ENCODE measurements around the gene TRAT1. TPM values are rescaled to one million over a fixed set of nuclear protein-coding genes. Genes with fewer than 3 reads are reported as not detected.
"Not testable (repeated sequence)": the region's sequence is repeated elsewhere in the genome, so short reads cannot be mapped to it uniquely, and the experiment has no call there.

TRAT1 gene
- total RNA-seq, 5 donors from 2014 or later (not counting 1 experiment from before 2014, with no cell fraction given) = 91.3 to 146 (median 113) TPM

GRCh38 chr3:108804966-108805365 is 17.6 kb upstream of the TRAT1 start:
- Histone ChIP-seq H3K27ac (ENCODE audit: low read length) (no peak overlapping the region), H3K4me3 (ENCODE audit: control insufficient read depth in 1 of 2, extremely low read depth in 1 of 2, low read length in 1 of 2) (no peak overlapping the region), H3K4me1 (ENCODE audit: control insufficient read depth in 1 of 2, extremely low read depth in 1 of 2, insufficient read depth in 2 of 2, low read length in 2 of 2) (peaks cover 11 to 15% of the 10 kb centered on the region in 2 experiments), H3K36me3 (ENCODE audit: control insufficient read depth in 2 of 2, extremely low read depth in 1 of 2, insufficient read depth in 1 of 2, low read length in 1 of 2) (no peaks in the 10 kb centered on the region), H3K27me3 (replicated peaks in 1 of 2; ENCODE audit: control insufficient read depth in 2 of 2, extremely low read depth in 1 of 2, insufficient read depth in 2 of 2, low read length in 1 of 2) (no peaks in the 10 kb centered on the region), H3K9me3 (no peaks in the 10 kb centered on the region)
- WGBS (ENCODE audit: insufficient coverage) = 90% methylated on average over 1 of the region's 4 CpGs
- H3K27ac Mint-ChIP-seq = peak overlapping the region; percentile 81 to 88
- ChIA-PET POLR2A (interaction anchor here in 1 of 2 donors (0.6 kb wide), 1 partner anchor 91 kb away, joined by 7 read pairs; no protein-coding TSS in a partner anchor), CTCF (no interaction called here)
- H3K27me3 Mint-ChIP-seq = no peaks in the 10 kb centered on the region
- H3K4me3 Mint-ChIP-seq = peak overlapping the region in 1 of 3 donors; percentile 27
- DNase-seq = no peak
- peaks cover 22 to 31% (median 26%) of the 10 kb centered on the region in 3 donors for H3K4me1 Mint-ChIP-seq
- ATAC-seq (replicated peaks in 1 of 4) = no peak
- H3K36me3 Mint-ChIP-seq = peaks cover 6% of the 10 kb centered on the region
- H3K9me3 Mint-ChIP-seq = peaks cover 6 to 16% (median 12%) of the 10 kb centered on the region in 3 donors

GRCh38 chr3:108806316-108806715 is 16.3 kb upstream of the TRAT1 start:
- peak overlapping the region; percentile 81 to 88 for H3K27ac Mint-ChIP-seq
- H3K27ac ChIP-seq (ENCODE audit: low read length) = peak overlapping the region; percentile 82
- peak in 28 of 35 experiments; percentile 7 to 80 (median 46) for DNase-seq

GRCh38 chr3:108818404-108818803 is 4.2 kb upstream of the TRAT1 start:
- peak overlapping the region in 1 of 3 donors; percentile 18 for H3K4me3 Mint-ChIP-seq
- H3K27me3 Mint-ChIP-seq = no peaks in the 10 kb centered on the region
- H3K9me3 ChIP-seq = no peaks in the 10 kb centered on the region
- H3K4me1 ChIP-seq (ENCODE audit: control insufficient read depth in 1 of 2, extremely low read depth in 1 of 2, insufficient read depth in 2 of 2, low read length in 2 of 2) = peaks cover 14 to 21% of the 10 kb centered on the region in 2 experiments
- H3K4me1 Mint-ChIP-seq = peaks cover 30 to 35% (median 33%) of the 10 kb centered on the region in 3 donors
- ChIA-PET POLR2A (interaction anchor here in 1 of 2 donors (0.6 to 0.8 kb wide), 2 partner anchors 22 to 97 kb away, joined by 3 to 9 read pairs; no protein-coding TSS in a partner anchor), CTCF (interaction anchor here (0.6 to 2.8 kb wide), 44 partner anchors 9 to 1172 kb away, joined by 3 to 16 read pairs (median 3); partner anchors contain the start of genes CIP2A (in 1 of the 2), DZIP3 (in 1 of the 2) and RETNLB (in 1 of the 2))
- WGBS (ENCODE audit: insufficient coverage) = 5% methylated on average over 2 of the region's 2 CpGs
- H3K27ac ChIP-seq (ENCODE audit: low read length) = peak overlapping the region; percentile 40
- no peaks in the 10 kb centered on the region for H3K27me3 ChIP-seq (replicated peaks in 1 of 2; ENCODE audit: control insufficient read depth in 2 of 2, extremely low read depth in 1 of 2, insufficient read depth in 2 of 2, low read length in 1 of 2)
- DNase-seq (peak in 33 of 35 experiments; percentile 28 to 80 (median 57)), ATAC-seq (replicated peaks in 1 of 4) (peak; percentile 76 to 92 (median 88))
- no peak overlapping the region for H3K4me3 ChIP-seq (ENCODE audit: control insufficient read depth in 1 of 2, extremely low read depth in 1 of 2, low read length in 1 of 2)
- H3K9me3 Mint-ChIP-seq = no peaks in the 10 kb centered on the region
- peaks cover 9% of the 10 kb centered on the region for H3K36me3 Mint-ChIP-seq
- H3K36me3 ChIP-seq (ENCODE audit: control insufficient read depth in 2 of 2, extremely low read depth in 1 of 2, insufficient read depth in 1 of 2, low read length in 1 of 2) = no peaks in the 10 kb centered on the region
- H3K27ac Mint-ChIP-seq = peak overlapping the region; percentile 71 to 86

More at GRCh38 chr3:108806316-108806715, 16.3 kb upstream of the TRAT1 start:
- Histone ChIP-seq H3K4me1 (ENCODE audit: control insufficient read depth in 1 of 2, extremely low read depth in 1 of 2, insufficient read depth in 2 of 2, low read length in 2 of 2) (peaks cover 11 to 15% of the 10 kb centered on the region in 2 experiments), H3K36me3 (ENCODE audit: control insufficient read depth in 2 of 2, extremely low read depth in 1 of 2, insufficient read depth in 1 of 2, low read length in 1 of 2) (no peaks in the 10 kb centered on the region), H3K4me3 (ENCODE audit: control insufficient read depth in 1 of 2, extremely low read depth in 1 of 2, low read length in 1 of 2) (no peak overlapping the region), H3K27me3 (replicated peaks in 1 of 2; ENCODE audit: control insufficient read depth in 2 of 2, extremely low read depth in 1 of 2, insufficient read depth in 2 of 2, low read length in 1 of 2) (no peaks in the 10 kb centered on the region), H3K9me3 (no peaks in the 10 kb centered on the region)
- H3K4me1 Mint-ChIP-seq = peaks cover 22 to 31% (median 26%) of the 10 kb centered on the region in 3 donors
- ChIA-PET POLR2A (interaction anchor here in 1 of 2 donors (0.9 to 1.2 kb wide), 5 partner anchors 17 to 682 kb away, joined by 3 to 6 read pairs (median 4); no protein-coding TSS in a partner anchor), CTCF (interaction anchor here in 1 of 2 donors (1.0 to 1.9 kb wide), 4 partner anchors 12 to 329 kb away, joined by 3 to 12 read pairs (median 7); partner anchors contain the start of gene TRAT1)
- peaks cover 6 to 16% (median 12%) of the 10 kb centered on the region in 3 donors for H3K9me3 Mint-ChIP-seq
- no CpG with 5 or more reads among the region's 4 CpGs for whole genome bisulfite sequencing (ENCODE audit: insufficient coverage)
- H3K4me3 Mint-ChIP-seq = peak overlapping the region; percentile 1 to 55 (median 50)
- no peaks in the 10 kb centered on the region for H3K27me3 Mint-ChIP-seq
- peak; percentile 87 to 96 (median 94) for ATAC-seq (replicated peaks in 1 of 4)
- H3K36me3 Mint-ChIP-seq = peaks cover 6% of the 10 kb centered on the region

GRCh38 chr3:108820586-108820985 is 2.0 kb upstream of the TRAT1 start:
- 44% methylated on average over 1 of the region's 1 CpG for WGBS (ENCODE audit: insufficient coverage)
- ATAC-seq (replicated peaks in 1 of 4) = peak in 2 of 4 experiments; percentile 36 to 44

GRCh38 chr3:108823227-108823626 is 641 bp downstream of the TRAT1 start:
- POLR2A ChIA-PET = interaction anchor here in 1 of 2 donors (0.9 to 1.3 kb wide), 2 partner anchors 17 to 234 kb away, joined by 3 to 7 read pairs; partner anchors contain the start of genes CIP2A and DZIP3
- peaks cover 24% of the 10 kb centered on the region for H3K36me3 Mint-ChIP-seq
- peaks cover 14 to 32% of the 10 kb centered on the region in 2 experiments for H3K4me1 ChIP-seq (ENCODE audit: control insufficient read depth in 1 of 2, extremely low read depth in 1 of 2, insufficient read depth in 2 of 2, low read length in 2 of 2)

More at GRCh38 chr3:108820586-108820985, 2.0 kb upstream of the TRAT1 start:
- Histone ChIP-seq H3K4me1 (ENCODE audit: control insufficient read depth in 1 of 2, extremely low read depth in 1 of 2, insufficient read depth in 2 of 2, low read length in 2 of 2) (peaks cover 14 to 23% of the 10 kb centered on the region in 2 experiments), H3K4me3 (ENCODE audit: control insufficient read depth in 1 of 2, extremely low read depth in 1 of 2, low read length in 1 of 2) (no peak overlapping the region), H3K9me3 (no peaks in the 10 kb centered on the region), H3K36me3 (ENCODE audit: control insufficient read depth in 2 of 2, extremely low read depth in 1 of 2, insufficient read depth in 1 of 2, low read length in 1 of 2) (no peaks in the 10 kb centered on the region), H3K27ac (ENCODE audit: low read length) (peak overlapping the region; percentile 78), H3K27me3 (replicated peaks in 1 of 2; ENCODE audit: control insufficient read depth in 2 of 2, extremely low read depth in 1 of 2, insufficient read depth in 2 of 2, low read length in 1 of 2) (no peaks in the 10 kb centered on the region)
- peak in 2 of 35 experiments; percentile 16 to 36 for DNase-seq
- CTCF ChIA-PET = interaction anchor here (0.9 to 4.0 kb wide), 10 partner anchors 14 to 331 kb away, joined by 3 to 17 read pairs (median 5); partner anchors contain the start of genes CIP2A (in 1 of the 2) and DZIP3 (in 1 of the 2)
- Mint-ChIP-seq H3K4me3 (peak overlapping the region; percentile 70 to 81 (median 80)), H3K27me3 (no peaks in the 10 kb centered on the region), H3K36me3 (peaks cover 16% of the 10 kb centered on the region), H3K27ac (peak overlapping the region; percentile 96 to 97), H3K4me1 (peaks cover 35 to 45% (median 43%) of the 10 kb centered on the region in 3 donors), H3K9me3 (no peaks in the 10 kb centered on the region)
- POLR2A ChIA-PET = interaction anchor here (0.5 to 1.1 kb wide), 4 partner anchors 14 to 1028 kb away, joined by 3 to 5 read pairs (median 3); no protein-coding TSS in a partner anchor

GRCh38 chr3:108823803-108824202 is 1.2 kb downstream of the TRAT1 start:
- Histone ChIP-seq H3K27ac (ENCODE audit: low read length) (peak overlapping the region; percentile 78), H3K4me1 (ENCODE audit: control insufficient read depth in 1 of 2, extremely low read depth in 1 of 2, insufficient read depth in 2 of 2, low read length in 2 of 2) (peaks cover 10 to 36% of the 10 kb centered on the region in 2 experiments), H3K4me3 (ENCODE audit: control insufficient read depth in 1 of 2, extremely low read depth in 1 of 2, low read length in 1 of 2) (peak overlapping the region; percentile 61 to 78)
- H3K4me3 Mint-ChIP-seq = peak overlapping the region; percentile 81 to 89 (median 88)
- H3K27me3 Mint-ChIP-seq; H3K9me3 Mint-ChIP-seq; H3K27me3 ChIP-seq (replicated peaks in 1 of 2; ENCODE audit: control insufficient read depth in 2 of 2, extremely low read depth in 1 of 2, insufficient read depth in 2 of 2, low read length in 1 of 2); ATAC-seq (replicated peaks in 1 of 4); H3K36me3 ChIP-seq (ENCODE audit: control insufficient read depth in 2 of 2, extremely low read depth in 1 of 2, insufficient read depth in 1 of 2, low read length in 1 of 2); H3K9me3 ChIP-seq; DNase-seq: not testable (repeated sequence)
- WGBS (ENCODE audit: insufficient coverage) = 0% methylated on average over 4 of the region's 10 CpGs
- peaks cover 44 to 69% (median 61%) of the 10 kb centered on the region in 3 donors for H3K4me1 Mint-ChIP-seq
- ChIA-PET POLR2A (interaction anchor here (1.0 to 1.3 kb wide), 3 partner anchors 10 to 234 kb away, joined by 4 to 8 read pairs (median 7); partner anchors contain the start of genes CIP2A (in 1 of the 2) and DZIP3 (in 1 of the 2)), CTCF (interaction anchor here (0.7 to 4.0 kb wide), 5 partner anchors 8 to 764 kb away, joined by 3 to 17 read pairs (median 4); no protein-coding TSS in a partner anchor)
- peaks cover 29% of the 10 kb centered on the region for H3K36me3 Mint-ChIP-seq
- peak overlapping the region; percentile 93 to 94 for H3K27ac Mint-ChIP-seq

More at GRCh38 chr3:108823227-108823626, 641 bp downstream of the TRAT1 start:
- ATAC-seq (replicated peaks in 1 of 4) (no peak), DNase-seq (no peak)
- Mint-ChIP-seq H3K4me3 (peak overlapping the region; percentile 81 to 89 (median 86)), H3K9me3 (no peaks in the 10 kb centered on the region), H3K27ac (peak overlapping the region; percentile 94), H3K27me3 (no peaks in the 10 kb centered on the region), H3K4me1 (peaks cover 44 to 69% (median 61%) of the 10 kb centered on the region in 3 donors)
- H3K4me3 ChIP-seq (ENCODE audit: control insufficient read depth in 1 of 2, extremely low read depth in 1 of 2, low read length in 1 of 2) = peak overlapping the region; percentile 61 to 78
- CTCF ChIA-PET = interaction anchor here (0.5 to 4.0 kb wide), 8 partner anchors 9 to 177 kb away, joined by 3 to 17 read pairs (median 4); no protein-coding TSS in a partner anchor
- H3K9me3 ChIP-seq = no peaks in the 10 kb centered on the region
- WGBS (ENCODE audit: insufficient coverage) = no CpG with 5 or more reads among the region's 2 CpGs
- no peaks in the 10 kb centered on the region for H3K27me3 ChIP-seq (replicated peaks in 1 of 2; ENCODE audit: control insufficient read depth in 2 of 2, extremely low read depth in 1 of 2, insufficient read depth in 2 of 2, low read length in 1 of 2)
- no peaks in the 10 kb centered on the region for H3K36me3 ChIP-seq (ENCODE audit: control insufficient read depth in 2 of 2, extremely low read depth in 1 of 2, insufficient read depth in 1 of 2, low read length in 1 of 2)
- peak overlapping the region; percentile 78 for H3K27ac ChIP-seq (ENCODE audit: low read length)
